Measurements from ENCODE around the gene ACVR1C. TPM values are rescaled to one million over a fixed set of nuclear protein-coding genes. Genes with fewer than 3 reads are reported as not detected.

ACVR1C gene
- total RNA-seq, 4 donors from 2014 or later = 47.1 to 120 (median 57.1) TPM

DNA sequence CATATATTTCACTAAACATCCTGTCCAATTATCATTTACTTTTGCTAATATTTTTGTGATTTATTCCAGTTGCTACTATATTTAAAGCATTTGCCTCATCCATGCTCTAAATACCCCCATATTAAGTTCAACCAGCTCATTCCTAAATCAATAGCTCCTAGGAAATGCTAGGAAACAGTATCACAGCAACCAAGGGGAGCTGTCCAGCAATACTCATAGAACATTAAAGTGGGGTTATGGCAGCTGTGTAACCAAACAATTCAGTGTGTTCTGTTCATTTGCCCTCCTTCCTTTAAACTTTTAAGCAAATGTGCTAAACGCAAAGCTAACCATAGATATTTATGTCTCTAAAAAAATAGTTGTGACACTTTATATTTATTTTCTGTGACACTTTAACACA lies 41.1 kb downstream of the ACVR1C start:
- TF ChIP-seq, protein P1, sequence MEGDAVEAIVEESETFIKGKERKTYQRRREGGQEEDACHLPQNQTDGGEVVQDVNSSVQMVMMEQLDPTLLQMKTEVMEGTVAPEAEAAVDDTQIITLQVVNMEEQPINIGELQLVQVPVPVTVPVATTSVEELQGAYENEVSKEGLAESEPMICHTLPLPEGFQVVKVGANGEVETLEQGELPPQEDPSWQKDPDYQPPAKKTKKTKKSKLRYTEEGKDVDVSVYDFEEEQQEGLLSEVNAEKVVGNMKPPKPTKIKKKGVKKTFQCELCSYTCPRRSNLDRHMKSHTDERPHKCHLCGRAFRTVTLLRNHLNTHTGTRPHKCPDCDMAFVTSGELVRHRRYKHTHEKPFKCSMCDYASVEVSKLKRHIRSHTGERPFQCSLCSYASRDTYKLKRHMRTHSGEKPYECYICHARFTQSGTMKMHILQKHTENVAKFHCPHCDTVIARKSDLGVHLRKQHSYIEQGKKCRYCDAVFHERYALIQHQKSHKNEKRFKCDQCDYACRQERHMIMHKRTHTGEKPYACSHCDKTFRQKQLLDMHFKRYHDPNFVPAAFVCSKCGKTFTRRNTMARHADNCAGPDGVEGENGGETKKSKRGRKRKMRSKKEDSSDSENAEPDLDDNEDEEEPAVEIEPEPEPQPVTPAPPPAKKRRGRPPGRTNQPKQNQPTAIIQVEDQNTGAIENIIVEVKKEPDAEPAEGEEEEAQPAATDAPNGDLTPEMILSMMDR (IDR thresholded peaks at IDR 0.05; ENCODE audit: low read depth) = no peak

DNA sequence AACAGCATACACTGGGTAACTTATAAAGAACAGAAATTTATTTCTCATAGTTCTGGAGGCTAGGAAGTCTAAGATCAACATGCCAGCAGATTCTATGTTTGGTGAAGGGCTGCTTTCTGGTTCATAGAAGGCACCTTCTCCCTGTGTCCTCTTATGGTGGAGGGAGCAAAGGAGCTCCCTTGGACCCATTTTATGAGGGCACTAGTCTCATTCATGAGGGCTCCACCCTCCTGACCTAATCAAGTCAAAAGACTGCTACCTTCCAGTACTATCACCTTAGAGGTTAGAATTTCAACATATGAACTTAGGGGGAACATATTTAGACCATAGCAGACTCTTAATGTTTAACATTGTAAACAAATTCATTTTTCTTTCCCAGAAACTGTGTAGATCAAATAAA lies 54.5 kb downstream of the ACVR1C start:
- TF ChIP-seq, protein P1 (IDR thresholded peaks at IDR 0.05; ENCODE audit: low read depth) = no peak

DNA sequence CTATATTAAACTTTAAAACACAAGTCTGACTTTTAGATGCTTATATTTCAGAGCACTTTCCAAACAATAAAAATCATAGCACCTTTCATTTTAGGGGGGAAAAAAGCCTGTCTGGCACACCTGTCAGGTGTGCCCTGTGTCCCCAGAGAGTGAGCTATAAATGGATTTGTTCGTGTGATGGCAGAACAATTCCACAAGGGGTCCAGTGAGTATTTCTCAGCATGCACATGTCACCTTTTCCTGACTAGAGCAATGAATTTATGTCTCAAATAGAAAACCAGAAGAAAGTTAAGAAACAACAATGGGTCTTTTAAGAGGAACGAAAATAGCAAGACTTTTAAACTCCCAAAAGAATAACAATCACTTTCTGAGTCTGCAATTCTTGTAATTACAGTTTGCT lies 55.9 kb downstream of the ACVR1C start:
- TF ChIP-seq, protein P1 (IDR thresholded peaks at IDR 0.05; ENCODE audit: low read depth) = no peak

DNA sequence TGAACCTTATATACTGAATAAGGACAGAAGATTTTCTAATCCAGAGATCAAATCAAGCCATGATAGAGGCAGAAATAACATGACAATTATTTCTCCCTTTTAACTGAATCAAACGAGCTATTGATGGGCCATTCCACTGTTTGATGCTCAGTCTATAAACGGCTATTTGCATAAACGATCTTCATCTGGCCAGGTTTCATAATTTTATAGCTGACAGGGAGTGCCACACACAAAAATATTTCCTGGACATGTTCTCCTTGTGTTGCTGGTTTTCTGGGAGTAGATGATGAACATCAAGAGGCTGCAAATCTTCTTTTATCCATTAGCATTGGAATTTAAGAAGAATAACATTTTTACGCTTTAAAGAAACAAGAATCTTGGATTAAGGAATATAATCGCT lies 63.1 kb downstream of the ACVR1C start:
- TF ChIP-seq, protein P1 (IDR thresholded peaks at IDR 0.05; ENCODE audit: low read depth) = no peak

DNA sequence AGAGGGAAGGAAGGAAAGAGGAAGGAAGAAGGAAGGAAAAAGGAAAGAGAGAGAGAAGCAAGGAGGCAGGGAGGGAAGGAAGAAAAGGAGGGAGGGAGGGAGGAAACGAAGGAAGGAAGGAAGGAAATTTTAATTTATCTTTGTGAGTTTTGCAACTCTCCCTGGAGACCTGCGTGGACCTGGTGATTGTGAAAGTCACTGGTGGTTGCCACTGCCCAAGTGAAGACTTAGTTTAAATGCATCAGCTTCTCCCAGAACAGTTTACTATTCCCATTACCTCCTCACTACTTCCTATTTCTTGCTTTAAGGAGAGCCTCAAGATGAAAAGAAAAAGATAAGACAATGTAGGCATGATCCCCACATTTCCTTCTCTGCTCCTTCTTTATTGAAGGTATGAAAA lies 68.8 kb downstream of the ACVR1C start:
- TF ChIP-seq, protein P1 (IDR thresholded peaks at IDR 0.05; ENCODE audit: low read depth) = no peak

DNA sequence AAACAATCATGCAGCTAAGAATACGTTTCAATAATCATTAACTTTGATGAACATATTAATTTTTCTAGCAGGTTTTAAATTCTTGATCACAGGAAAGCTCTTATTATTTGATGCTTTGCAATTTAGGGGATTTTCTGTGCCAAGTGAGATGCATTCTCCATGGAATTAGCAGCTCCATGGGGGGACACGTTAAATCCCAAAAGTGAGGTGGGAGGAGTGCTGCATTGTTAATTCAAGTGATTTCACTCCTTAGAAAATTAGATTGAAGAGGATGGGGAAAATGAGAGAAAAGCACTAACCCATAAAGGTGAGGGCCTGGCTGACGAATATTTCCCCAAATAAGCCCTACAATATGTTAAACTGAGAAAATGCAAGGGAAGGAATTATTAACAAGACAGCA lies 69.2 kb downstream of the ACVR1C start:
- TF ChIP-seq, protein P1 (IDR thresholded peaks at IDR 0.05; ENCODE audit: low read depth) = no peak

DNA sequence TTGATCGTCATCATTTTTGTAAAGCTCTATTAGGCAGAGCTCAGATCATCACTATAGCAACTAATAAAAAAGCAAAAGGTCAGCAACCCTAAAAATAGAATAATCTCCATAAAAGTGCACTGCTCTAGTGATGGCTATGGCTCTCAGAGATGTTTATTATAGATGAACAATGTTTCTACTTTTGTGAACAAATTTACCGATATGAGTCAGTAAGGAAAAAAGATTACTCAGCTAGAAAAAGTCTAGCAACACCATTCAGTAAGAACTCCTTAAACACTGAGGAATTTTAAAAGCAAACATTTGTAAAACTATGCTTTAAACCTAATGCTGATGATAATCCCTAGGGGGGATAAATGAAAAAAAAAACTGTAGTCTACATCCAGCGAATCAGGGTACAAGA lies 69.6 kb downstream of the ACVR1C start:
- TF ChIP-seq, protein P1 (IDR thresholded peaks at IDR 0.05; ENCODE audit: low read depth) = no peak

All from subcutaneous adipose tissue (tissue), 4 donors.